ENCODE measurements around the gene TTC4.

The TTC4 gene, protein sequence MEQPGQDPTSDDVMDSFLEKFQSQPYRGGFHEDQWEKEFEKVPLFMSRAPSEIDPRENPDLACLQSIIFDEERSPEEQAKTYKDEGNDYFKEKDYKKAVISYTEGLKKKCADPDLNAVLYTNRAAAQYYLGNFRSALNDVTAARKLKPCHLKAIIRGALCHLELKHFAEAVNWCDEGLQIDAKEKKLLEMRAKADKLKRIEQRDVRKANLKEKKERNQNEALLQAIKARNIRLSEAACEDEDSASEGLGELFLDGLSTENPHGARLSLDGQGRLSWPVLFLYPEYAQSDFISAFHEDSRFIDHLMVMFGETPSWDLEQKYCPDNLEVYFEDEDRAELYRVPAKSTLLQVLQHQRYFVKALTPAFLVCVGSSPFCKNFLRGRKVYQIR

DNA sequence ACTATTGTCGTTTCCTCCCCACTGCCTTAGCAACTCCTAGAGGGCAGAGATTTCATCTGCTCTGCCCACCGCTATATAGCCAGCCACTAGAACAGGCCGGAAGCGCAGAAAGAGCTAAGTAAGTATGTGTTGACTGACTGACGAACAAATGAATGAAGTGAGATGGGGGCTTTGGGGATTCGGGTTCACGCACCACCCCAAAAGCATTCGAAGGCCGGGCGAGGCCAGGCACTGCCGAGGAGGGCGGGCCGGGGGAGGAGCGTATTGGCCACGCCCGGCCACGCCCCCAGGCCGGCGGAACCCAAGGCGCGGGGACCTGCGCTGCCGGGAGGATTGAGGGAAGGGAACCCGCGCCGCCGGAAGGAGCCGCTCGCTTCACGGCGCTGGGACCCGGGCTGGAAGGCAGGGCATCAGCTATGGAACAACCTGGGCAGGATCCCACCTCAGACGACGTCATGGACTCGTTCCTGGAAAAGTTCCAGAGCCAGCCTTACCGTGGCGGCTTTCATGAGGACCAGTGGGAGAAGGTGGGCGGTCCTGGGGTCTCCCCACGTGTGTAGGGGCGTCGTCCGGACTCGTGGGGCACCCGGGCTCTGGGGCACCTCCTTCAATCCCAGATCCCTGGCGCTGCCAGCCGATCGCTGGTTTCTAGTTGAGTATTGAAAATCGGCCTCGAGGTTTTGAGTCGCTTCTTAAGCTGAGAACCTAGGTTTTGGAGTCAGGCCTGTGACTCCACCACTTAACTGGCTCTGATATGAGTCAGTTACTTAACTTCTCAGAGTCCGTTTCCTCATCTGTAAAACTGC is at the start of gene TTC4:
Gene TTC4 (plus strand): TSS at position 369 of the 806 bp plus-strand sequence. CDS start 48 bp downstream, at position 417.
- DNase-seq: peak; percentile 76

DNA sequence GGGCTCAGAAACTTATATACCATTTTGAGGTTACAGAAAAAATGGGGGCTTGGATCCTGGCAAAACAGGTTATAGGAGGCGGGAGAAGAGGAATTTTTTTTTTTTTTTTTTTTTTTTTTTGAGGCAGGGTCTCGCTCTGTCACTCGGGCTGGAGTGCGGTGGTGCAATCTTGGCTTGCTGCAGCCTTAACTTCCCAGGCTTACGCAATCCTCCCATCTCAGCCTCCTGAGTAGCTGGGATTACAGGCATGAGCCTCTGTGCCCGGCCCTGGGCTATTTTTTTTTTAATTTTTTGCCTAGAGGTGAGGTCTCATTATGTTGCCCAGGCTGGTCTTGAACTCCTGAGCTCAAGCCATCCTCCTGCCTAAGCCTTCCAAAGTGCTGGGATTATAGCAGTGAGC is 49.3 kb upstream of the TTC4 start:
- no peak for DNase-seq

DNA sequence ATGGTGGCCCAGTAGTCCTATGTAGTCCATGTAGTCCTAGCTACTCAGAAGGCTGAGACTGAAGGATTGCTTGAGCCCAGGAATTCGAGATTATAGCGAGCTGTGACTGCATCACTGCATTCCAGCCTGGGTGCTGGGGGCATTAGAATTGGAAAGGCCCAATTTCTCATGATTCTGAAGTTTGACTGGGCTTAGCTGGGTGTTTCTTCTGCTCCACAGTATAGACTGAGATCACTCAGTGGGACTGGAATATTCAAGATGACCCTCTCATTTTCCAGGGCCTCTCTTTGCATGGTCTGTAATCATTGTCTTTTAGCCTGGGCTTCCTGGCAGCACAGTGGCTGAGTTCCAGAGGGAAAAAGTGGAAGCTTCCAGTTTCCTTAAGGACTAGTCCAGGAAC is 47.9 kb upstream of the TTC4 start:
- DNase-seq: no peak

DNA sequence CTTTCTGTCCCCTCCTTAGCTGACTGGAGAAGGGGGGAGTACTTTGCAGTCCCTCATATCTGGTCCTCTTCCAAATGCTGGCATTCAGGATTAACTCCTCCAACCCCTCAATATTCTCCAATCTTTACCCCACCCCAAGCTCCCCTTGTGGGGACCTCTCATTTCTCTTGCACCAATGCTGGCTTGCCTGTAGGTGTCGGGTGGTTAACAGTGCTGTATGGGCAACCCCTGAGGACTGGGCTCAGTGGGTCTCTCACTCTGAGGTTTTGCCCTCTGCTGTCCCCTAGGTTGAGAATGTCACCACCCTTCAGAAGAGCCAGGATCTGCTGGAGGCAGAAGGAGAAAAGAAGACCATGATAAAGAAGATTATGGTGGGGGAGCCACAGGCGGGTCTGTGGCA is 47.1 kb upstream of the TTC4 start:
- DNase-seq: no peak

DNA sequence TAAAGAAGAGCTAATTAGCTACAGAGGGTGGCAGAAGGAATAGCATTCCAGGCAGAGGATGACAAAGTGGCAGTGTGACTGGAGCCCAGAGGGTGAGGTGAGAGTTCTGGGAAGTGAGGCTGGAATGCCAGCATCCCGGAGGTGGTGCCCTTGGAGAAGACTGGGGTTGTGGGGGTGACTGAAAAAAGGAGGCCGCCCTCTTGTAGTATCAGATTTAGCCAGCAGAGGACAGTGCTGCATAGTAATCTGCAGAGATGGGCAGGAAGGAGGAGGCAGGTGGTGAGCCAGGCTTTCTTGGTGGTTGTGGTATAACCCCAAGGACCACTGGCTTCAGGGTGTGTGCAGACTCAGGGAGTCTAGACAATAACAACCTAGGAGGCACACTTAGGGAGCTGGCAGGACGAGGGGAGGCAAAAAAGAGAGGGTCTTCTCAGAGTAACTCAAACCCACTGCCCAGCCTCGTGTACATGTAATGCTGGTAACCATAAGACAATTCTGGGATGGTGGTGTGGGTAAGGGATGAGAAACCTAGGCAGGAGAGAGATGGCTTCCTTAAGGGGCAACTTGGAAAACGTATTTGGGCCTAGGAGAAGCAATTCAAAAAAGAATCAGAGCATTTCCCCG is 43.6 kb upstream of the TTC4 start:
- DNase-seq: peak; percentile 19

DNA sequence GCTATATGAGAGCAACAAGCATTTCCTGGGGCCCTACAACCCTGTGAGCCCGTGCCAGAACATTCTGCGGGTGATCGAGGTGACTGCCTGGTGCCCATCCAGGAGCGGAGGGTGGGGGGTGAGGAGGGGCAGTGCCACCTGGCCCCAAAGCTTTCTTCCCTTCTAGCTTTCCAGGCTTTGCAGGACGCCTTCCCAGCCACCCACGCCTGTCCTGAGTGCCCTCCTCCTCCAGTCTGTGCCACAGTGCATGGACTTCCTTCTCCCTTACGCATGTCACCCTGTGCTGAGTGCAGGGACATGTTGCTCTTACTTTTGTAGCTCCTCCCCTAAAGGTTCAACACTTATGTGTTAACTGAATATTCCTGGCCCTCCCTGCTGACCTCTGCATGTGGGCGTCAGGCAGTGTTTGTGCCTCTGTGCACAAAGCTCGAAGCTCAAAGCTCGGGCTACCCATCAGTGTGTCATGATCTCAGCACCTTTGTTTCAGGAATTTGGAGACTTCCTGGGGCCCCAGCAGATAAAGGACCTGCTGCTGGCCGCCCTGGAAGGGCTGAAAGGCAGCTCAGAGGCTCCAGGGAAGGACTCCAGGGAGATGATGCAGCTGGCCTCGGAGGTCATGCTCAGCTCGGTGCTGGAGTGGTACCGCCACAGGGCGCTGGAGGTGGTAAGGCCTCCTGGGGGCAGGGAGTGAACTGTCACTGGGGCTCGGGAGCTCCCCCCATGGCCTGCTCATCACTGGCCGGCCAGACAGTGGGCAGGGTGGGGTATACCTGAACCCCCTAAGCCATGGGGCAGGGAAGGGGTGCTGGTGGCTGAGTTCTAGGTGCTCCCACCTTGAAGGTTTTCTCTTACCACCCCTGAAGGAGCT is 36.7 kb upstream of the TTC4 start:
- DNase-seq: no peak

DNA sequence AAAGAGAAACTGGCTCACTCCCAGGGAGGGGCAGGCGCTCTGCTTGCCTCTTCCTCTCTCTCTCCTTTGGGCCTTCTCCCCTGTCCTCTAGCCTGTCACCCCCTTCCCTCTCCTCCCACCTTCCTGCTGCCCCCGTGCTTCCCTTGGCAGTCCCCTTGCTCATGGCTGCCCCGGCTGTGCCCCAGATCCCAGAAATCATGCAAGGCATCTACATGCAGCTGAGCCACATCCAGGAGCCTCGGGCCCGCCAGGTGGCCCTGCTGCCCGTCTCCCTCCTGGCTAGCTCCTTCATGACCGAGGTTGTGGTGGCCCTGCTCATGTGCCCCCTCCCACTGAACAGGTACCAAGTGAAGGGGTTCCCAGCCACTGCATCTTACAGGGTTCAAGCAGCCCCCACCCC is 36.0 kb upstream of the TTC4 start:
- DNase-seq: no peak

DNA sequence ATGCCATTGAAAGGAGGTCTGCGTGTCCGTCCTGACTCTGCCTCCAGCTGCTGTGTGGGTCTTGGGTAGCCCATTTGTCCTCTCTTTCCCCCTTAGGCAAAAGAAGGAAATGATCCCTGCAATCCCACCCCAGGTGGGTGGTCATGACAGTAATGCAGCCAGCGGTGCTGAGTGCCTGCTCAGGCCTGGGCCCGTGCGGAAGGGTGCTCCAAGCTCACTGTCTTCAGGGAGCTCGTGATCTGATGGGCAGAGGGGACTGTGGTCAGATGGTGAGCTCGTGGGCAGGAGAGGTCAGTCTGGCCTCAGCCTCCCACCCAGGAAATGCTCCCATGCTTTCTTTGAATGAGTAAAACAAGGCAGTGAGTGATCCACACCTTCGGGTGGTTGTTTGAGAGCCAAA is 35.3 kb upstream of the TTC4 start:
- DNase-seq: no peak

DNA sequence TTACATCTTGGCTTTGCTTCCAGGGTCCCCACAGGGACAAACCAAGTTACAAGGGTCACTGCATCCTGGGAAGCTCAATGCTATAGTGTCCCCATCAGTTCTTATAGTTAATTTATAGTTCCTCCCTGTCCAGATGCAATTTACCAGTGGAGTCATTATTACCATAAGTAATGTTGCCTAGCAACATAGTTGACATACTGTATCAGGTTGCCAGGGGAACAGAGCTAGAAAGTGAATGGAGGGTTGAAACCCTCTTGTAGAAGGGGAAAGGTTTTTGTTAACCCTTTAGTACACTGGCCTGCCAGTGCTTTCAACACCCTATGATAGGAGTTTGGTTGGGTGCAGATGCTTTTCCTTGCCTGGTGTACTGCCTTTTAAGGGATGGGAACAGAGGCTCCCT is 34.3 kb upstream of the TTC4 start:
- no peak for DNase-seq

DNA sequence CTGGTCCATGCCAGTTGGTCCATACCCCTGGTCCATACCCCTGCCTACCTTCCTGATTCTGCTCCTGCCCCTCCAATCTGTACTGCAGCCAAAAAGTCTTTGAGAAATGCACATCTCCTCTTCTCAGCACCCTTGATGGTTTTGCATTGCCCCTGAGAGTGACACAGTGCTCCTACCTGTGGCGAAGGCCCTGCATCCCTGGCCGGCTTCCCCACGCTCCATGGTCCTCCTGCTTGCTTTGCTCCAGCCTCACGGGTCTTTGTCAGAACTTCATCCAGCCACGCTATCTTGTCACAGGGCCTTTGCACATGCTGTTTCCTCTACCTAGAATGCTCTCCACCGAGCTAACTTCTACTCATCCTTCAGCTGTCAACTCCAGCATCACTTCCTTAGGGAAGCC is 32.2 kb upstream of the TTC4 start:
- DNase-seq: no peak

DNA sequence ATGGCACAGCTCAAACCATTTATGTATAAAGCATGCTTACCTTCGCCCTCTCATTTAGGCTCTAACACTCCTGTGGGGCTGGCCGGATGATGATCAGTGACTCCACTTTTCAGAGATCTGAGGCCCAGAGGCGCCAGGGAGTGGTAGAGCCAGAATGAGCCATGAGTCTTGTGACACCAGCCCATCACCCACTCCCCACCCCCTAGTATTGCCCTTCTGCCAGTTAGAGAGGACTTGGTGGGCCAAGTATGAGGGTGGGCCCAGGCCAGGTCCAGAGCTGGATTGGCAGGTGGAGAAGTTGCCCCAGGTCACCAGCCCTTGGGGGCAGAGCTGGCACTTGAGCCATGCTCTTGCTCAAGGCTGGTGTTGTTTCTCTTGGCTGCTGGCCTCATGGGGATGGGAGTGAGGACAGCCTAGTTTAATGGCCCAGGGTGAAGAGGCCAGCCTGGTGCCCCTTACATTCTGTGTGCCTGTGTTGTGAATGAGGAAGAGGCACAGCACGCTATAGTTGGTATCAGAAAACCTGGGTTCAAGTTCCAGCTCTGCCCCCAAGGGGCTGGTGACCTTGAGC is 30.2 kb upstream of the TTC4 start:
- no peak for DNase-seq

DNA sequence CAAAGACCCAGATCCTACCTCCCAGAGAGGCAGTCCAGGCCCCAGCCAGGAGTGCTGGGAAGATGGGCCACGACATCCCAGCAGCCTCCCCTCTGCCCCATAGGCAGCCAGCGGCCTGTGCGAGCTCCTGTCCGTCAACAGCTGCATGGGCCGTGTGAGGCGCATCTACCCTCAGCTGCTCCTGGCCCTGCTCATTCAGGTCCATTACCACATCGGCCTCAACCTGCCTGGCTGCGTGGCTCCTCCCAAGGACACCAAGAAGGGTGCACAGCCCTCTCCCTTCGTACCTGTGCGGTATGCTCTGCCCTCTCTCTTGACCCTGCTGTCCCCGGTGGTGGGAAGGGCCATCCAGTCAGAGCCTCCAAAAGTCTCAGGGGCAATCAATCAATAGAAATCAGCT is 29.5 kb upstream of the TTC4 start:
- DNase-seq: no peak

DNA sequence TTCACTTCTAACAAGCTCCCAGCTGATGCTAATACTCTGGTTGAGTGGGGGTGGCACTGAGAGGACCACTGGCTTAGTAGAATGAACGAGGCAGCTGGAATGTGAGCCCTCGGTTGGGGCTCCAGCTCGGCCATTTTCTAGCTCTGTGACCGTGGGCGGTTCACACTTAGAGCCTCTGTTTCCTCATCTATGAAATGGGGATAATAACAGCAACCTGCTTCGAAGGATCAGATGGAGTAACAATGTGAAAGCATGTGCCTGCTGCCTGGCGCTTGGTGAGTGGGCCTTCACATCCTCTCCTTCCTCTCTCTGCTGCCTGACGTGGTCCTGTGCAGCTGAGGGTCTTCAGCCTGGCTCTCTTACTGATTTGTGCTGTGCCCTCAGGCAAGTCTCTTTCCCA is 20.9 kb upstream of the TTC4 start:
- no peak for DNase-seq

DNA sequence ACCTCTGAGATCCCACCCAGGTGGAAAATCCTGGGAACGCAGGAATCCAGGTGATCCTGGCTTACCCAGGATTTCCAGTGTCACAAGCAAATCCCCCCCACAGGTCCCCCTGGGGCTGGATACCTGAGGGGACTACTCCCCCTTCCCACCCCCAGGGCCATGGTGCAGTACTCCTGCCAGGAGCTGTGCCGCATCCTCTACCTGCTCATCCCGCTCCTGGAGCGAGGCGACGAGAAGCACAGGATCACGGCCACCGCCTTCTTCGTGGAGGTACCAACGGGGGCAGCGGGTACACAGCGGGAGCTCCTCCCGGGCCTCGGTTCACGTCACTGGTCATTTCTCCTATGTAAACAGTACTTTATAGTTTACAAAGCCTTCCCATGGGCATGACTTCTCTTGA is 20.4 kb upstream of the TTC4 start:
- no peak for DNase-seq

DNA sequence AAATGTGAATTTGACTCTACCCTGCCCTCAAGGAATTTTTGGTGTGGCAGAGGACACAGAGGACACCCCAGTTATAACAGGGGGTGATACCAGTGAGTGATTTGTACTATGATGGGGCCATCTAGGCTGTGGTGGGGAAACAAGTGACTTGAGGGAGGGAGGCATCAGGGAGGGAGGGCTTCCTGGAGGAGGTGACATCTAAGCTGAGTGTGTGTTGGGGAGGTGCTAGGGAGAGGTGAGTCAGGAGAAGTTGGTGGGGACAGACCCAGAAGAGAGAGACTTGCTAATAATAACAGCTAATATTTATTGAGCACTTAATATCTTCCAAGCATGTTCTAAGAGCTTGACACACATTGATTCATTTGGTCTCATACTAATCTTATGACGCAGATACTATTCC is 19.9 kb upstream of the TTC4 start:
- DNase-seq: no peak

DNA sequence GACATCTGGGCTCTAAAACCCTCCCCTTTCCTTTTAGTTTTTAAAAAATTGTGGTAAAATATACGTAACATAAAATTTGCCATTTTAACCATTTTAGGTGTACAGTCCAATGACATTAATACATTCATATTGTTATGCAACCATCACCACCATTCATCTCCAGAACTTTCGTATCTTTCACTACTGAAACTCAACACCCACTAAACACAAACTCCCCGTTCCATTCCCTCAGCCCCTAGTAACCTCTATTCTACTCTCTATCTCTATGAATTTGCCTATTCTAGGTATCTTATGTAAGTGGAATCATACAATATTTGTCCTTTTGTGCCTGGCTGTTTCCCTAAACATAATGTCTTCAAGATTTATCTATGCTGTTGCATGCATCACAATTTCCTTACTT is 19.4 kb upstream of the TTC4 start:
- DNase-seq: no peak

DNA sequence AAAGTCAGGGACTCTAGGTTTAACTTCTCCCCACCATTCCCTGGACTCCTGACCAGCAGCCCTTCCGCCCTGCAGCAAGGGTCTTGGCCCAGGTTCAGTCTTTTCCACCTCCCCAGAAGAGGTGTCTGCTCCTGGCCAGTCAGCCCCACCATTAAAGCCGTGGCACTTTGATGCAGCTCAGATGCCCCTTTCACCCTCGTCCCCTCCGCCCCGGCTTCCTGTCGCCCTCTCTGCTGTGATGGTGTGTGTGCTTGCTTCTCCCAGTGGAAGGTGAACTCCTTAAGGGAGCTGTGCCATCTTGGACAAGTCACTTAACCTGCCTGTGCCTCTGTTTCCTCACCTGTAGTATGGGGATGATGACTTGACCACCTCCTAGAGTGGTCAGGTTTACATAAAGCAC is 17.8 kb upstream of the TTC4 start:
- no peak for DNase-seq

DNA sequence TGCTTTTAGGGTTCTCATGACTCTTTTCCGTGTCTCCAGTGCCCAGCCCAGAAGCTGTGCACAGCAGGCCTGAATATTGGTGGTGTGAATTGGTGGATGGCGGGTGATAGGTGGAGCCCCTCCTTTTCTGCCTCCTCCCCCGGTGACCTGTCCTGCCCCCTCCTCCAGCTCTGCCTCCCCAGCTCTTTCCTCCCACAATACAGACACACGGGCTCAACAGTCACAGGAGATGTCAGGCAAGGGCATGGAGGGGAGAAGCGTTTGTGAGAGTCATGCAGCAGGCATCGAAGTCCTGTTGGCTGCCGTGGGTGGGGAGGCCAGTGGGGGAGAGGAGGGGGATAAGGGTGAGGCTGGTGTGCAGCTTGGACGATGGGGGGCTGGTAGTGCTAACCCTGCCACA is 17.3 kb upstream of the TTC4 start:
- DNase-seq: no peak

DNA sequence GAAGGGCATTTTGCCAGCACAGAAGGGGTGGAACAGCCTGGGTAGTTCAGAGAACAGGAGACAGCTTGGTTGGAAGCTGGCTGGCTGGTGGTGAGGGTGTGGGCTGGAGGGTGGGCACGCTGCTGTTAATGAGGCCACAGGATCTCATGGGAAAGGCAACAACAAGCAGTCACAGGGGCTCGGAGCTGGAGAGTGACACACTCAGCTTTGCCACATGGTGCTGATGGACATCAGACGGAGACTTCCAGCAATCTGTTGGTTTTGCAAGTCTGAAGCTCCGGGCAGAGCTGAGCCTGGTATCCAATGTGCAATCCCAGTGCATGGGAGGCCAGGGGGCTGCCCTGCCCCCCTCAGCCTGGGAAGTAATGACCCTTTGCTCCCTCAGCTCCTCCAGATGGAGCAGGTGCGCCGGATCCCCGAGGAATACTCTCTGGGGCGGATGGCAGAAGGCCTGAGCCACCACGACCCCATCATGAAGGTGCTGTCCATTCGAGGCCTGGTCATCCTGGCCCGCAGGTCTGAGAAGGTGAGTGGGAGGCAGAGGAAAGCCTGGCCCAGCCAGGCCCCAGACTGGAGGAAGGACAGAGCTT is 15.6 kb upstream of the TTC4 start:
- DNase-seq: no peak

DNA sequence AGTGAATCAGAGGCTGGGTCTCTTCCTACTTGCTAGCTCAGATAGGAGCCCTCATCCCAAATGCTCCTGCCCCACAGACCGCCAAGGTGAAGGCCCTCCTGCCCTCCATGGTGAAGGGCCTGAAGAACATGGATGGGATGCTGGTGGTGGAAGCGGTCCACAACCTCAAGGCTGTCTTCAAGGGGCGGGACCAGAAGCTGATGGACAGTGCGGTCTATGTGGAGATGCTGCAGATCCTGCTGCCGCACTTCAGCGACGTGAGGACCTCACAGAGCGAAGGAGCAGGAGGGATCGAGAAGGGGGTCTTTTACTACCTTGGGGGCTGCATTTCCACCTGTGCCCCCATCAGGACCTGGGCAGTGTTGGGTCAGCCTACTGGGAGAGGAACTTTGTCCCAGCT is 14.6 kb upstream of the TTC4 start:
- DNase-seq: no peak

DNA sequence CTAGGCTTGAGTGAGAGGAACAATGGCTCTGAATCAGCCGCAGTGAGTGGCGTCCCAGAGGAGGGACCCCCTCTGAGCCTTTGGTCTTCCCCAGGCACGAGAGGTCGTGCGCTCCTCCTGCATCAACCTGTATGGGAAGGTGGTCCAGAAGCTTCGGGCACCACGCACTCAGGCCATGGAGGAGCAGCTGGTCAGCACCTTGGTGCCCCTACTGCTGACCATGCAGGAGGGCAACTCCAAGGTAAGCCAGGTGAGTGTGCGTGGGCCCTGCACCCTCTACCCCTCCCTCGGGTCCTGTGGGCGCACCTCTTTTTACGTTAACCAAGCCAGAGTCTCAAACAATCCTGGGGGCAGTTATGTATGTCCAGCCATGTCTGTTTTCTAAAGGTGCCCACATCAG is 13.7 kb upstream of the TTC4 start:
- no peak for DNase-seq

DNA sequence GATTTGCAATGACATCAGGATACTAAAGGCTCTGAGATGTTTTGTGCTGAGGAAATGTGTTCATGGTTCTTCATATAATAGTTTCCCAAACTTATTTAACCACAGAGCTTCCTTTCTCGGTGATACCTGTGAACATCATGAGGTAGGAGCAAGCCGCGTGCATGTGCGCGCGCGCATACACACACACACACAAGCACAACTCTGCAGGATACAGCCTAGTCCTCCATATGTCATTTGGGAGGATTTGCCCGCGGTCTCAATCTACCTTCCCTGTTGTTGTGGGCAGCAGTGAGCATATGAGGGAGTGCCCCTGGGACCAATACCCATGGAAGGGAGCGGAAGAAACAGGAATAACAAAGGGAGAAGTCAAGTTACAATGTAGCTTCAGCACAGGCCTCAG is 12.2 kb upstream of the TTC4 start:
- no peak for DNase-seq
